ENCODE data around the gene DRD5.

- TF ChIP-seq CTCF (IDR thresholded peaks at IDR 0.05) (no peak), POLR2A (IDR thresholded peaks at IDR 0.05) (no peak)
These were observed 10.9 kb downstream of the DRD5 start for GRCh38 chr4:9792381-9792780.
